Ishikawa (cell line): ENCODE data around the gene CASK.

Experiments
- CEBPB ChIP-seq: IDR thresholded peaks from 2 replicates; pipeline ENCODE4 v1.6.1; 2012
- CREB1 ChIP-seq: IDR thresholded peaks from 2 replicates; pipeline ENCODE4 v1.6.1; 2012; ENCODE audit warnings: low read depth
- EGR1 ChIP-seq: IDR thresholded peaks from 2 replicates; pipeline ENCODE4 v1.6.1; 2012
- EP300 ChIP-seq: IDR thresholded peaks from 2 replicates; pipeline ENCODE4 v1.6.1; 2012; ENCODE audit warnings: borderline replicate concordance
- FOXM1 ChIP-seq: IDR thresholded peaks from 2 replicates; pipeline ENCODE4 v1.6.1; 2012; ENCODE audit warnings: low read depth, borderline replicate concordance
- MAX ChIP-seq: IDR thresholded peaks from 2 replicates; pipeline ENCODE4 v1.6.1; 2012
- NFIC ChIP-seq: IDR thresholded peaks from 2 replicates; pipeline ENCODE4 v1.6.1; 2012
- TAF1 ChIP-seq: IDR thresholded peaks from 2 replicates; pipeline ENCODE4 v1.6.1; 2012; ENCODE audit warnings: low read depth, mild to moderate bottlenecking
- TCF12 ChIP-seq: IDR thresholded peaks from 2 replicates; pipeline ENCODE4 v1.6.1; 2012; ENCODE audit warnings: low read depth
- YY1 ChIP-seq: IDR thresholded peaks from 2 replicates; pipeline ENCODE4 v1.6.1; 2012; ENCODE audit warnings: low read depth
- TF ChIP-seq, protein P1 (sequence below): IDR thresholded peaks from 2 replicates; pipeline ENCODE4 v1.6.1; 2012; ENCODE audit warnings: low read depth, mild to moderate bottlenecking

GRCh38 chrX:41530085-41530484 lies 393.3 kb downstream of the CASK start:
- TF ChIP-seq EP300, result no peak
- TF ChIP-seq EGR1, result no peak
- TF ChIP-seq CREB1, result no peak
- TF ChIP-seq, protein P1, sequence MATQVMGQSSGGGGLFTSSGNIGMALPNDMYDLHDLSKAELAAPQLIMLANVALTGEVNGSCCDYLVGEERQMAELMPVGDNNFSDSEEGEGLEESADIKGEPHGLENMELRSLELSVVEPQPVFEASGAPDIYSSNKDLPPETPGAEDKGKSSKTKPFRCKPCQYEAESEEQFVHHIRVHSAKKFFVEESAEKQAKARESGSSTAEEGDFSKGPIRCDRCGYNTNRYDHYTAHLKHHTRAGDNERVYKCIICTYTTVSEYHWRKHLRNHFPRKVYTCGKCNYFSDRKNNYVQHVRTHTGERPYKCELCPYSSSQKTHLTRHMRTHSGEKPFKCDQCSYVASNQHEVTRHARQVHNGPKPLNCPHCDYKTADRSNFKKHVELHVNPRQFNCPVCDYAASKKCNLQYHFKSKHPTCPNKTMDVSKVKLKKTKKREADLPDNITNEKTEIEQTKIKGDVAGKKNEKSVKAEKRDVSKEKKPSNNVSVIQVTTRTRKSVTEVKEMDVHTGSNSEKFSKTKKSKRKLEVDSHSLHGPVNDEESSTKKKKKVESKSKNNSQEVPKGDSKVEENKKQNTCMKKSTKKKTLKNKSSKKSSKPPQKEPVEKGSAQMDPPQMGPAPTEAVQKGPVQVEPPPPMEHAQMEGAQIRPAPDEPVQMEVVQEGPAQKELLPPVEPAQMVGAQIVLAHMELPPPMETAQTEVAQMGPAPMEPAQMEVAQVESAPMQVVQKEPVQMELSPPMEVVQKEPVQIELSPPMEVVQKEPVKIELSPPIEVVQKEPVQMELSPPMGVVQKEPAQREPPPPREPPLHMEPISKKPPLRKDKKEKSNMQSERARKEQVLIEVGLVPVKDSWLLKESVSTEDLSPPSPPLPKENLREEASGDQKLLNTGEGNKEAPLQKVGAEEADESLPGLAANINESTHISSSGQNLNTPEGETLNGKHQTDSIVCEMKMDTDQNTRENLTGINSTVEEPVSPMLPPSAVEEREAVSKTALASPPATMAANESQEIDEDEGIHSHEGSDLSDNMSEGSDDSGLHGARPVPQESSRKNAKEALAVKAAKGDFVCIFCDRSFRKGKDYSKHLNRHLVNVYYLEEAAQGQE, result no peak
- no peak for TF ChIP-seq MAX
- no peak for TF ChIP-seq FOXM1
- TF ChIP-seq TCF12, result no peak
- TF ChIP-seq CEBPB, result no peak
- TF ChIP-seq NFIC, result no peak
- TF ChIP-seq YY1, result no peak
- no peak for TF ChIP-seq TAF1
